ENCODE measurements around the gene FSTL1.

Gene FSTL1

GRCh38 chr3:120469440-120469839 is 18.6 kb upstream of the FSTL1 start:
- DNase-seq = no peak

DNA sequence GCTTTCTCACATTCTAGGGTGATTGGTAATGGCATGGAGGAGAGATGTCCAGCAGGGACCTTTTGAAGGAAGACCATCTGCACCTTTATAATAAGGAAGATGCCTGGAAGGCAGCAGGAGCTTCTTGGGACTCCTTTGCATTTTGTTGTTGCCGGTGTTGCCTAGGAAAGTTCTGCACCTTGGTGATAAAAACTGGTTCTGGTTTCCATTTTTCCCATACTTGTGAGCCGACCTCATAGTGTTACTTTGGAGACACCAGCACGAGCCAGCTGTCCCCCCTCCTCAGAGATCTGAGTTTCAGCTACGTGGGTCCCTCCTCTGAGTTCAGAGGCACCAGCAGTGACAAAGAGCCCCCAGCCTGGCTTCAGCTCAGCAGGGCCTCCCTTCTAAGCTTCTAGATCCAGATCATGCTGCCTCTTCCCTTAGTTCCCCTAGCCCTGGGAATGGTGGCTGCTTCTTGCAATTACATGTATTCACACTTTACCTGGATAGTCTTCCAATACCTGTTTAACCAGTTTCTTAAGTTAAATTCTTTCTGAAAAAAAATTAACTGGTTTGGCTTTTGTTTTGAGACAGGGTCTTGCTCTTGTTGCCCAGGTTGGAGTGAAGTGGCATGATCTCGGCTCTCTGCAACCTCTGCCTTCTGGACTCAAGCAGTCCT is 18.0 kb upstream of the FSTL1 start:
- DNase-seq = no peak

- no peak for DNase-seq
Measured at GRCh38 chr3:120462409-120462959, 11.7 kb upstream of the FSTL1 start.

- DNase-seq = no peak
Measured at GRCh38 chr3:120461416-120461815, 10.6 kb upstream of the FSTL1 start.

DNA sequence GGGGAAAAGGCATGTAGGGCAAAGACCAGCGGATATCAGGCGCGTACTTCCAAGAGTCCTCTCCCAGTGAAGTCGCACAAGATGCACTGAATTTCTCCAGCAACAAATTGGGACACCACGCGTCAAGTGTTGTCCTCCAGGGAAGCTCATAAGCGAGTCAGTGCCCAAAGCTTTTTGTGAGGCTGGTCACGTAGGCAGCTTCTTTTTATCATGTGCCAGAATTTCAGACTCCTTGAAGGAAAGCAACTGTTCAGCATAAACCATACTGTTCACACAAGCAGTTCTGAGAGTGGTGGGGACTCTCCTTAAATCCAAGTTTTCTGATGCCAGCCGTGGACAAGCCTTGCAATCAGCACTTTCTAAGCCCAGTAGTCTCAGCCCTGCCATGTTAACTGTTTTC is 10.1 kb upstream of the FSTL1 start:
- peak in 15 of 58 donors; percentile 7 to 48 (median 24) for DNase-seq

GRCh38 chr3:120460181-120460790 is 9.5 kb upstream of the FSTL1 start:
- no peak for DNase-seq

DNA sequence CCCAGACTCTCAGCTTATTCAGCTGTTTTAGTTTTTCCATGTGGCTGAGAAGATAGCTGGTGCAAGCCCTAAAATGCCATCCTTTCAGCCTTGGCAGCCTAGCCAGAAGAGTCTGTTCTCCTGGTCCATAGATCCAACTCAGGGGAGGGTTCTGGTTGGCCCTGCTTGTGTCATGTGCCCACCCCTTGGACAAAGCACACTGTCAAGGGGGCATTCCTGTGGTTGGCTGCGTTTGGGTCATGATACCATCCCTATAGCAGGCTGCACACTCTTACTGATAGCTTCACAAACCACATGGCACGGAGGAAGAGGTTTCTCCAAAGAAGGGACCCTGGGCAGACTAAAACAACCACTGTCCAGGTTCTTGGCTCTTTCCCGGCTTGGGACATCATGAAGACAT is 8.4 kb upstream of the FSTL1 start:
- no peak for DNase-seq

- DNase-seq = no peak
Measured at GRCh38 chr3:120457827-120458226, 7.0 kb upstream of the FSTL1 start.

- no peak for DNase-seq
Measured at GRCh38 chr3:120454076-120454689, 3.4 kb upstream of the FSTL1 start.

- no peak for DNase-seq
Measured at GRCh38 chr3:120452816-120453215, 2.0 kb upstream of the FSTL1 start.

DNA sequence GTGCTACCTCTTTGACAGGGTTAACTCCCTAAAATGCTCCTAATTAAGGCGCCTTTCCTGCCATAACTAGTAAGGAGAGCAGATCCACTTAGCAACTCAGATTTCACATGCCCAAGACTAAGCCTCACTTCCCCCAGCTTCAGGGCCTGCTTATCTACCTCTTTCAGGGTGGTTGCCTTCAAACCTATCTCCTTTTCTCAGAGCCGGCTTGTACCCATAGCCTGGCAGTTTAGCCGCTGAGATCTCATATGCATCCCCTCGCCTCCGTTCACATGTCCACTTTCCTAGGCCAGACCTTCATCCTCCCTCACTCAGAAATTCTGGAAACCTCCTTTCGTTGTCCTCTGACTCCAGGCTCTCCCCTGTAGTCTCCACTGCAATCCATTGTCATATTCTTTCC is 1.0 kb upstream of the FSTL1 start:
- DNase-seq = peak in 1 of 58 donors; percentile 8

DNA sequence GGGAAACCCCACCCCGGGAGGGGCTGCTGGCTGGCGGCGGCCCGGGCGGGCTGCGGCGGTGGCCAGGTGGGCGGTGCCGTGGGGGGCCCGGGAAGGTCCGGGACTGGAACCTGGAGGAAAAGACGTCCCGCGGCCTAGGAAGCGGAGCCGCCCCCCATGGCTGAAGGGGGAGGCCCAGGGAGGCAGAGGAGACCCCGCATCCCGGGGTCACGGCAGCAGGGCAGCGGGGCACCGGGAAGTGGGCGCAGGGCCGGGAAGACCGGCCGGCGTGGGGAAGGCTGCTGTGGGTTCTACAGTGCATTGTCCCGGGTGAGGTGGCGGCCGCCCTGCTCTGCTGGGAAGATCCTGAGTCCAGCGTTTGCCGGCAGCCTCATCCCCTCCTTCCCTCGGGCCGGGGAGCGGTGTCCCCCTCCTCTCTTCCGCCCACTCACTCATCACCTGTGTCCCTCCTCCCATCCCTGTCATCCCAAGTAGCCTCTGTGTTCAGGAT is 525 bp upstream of the FSTL1 start:
- peak in 1 of 58 donors; percentile 25 for DNase-seq

GRCh38 chr3:120449701-120450599 is 842 bp downstream of the FSTL1 start:
- DNase-seq = peak in 2 of 58 donors; percentile 17 to 33

- DNase-seq = no peak
Measured at GRCh38 chr3:120449251-120449650, 1.5 kb downstream of the FSTL1 start.

- no peak for DNase-seq
Measured at GRCh38 chr3:120448756-120449155, 2.0 kb downstream of the FSTL1 start.

- DNase-seq = no peak
Measured at GRCh38 chr3:120446891-120447668, 3.7 kb downstream of the FSTL1 start.

GRCh38 chr3:120445654-120446053 is 5.1 kb downstream of the FSTL1 start:
- no peak for DNase-seq

GRCh38 chr3:120443626-120444123 is 7.1 kb downstream of the FSTL1 start:
- no peak for DNase-seq

DNA sequence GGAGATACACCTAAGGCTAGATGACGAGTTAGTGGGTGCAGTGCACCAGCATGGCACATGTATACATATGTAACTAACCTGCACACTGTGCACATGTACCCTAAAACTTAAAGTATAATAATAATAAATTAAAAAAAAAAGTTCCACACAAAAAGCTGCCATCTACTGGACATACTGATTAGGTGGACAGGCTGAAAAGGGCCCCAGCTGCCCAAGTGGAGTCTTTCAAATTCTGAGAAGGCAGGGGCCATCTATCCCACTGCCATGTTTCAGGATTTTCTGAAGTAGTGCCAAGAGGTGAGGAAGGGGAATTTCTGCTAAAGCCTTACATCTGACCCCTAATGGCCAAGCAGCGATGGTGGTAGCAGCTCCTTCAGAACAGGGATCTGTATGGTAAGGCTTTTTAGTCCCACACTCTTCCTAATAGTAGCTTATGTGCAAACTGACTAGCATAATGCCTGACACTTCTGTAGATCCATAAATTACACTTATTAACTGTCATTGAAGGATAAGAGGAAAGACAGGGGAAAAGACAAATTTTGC is 7.7 kb downstream of the FSTL1 start:
- DNase-seq = no peak

- DNase-seq = no peak
Measured at GRCh38 chr3:120441776-120442175, 9.0 kb downstream of the FSTL1 start.

All from anterior cingulate cortex (tissue), 58 donors.